ENCODE measurements around the gene CST4.

GRCh38 chr20:23641936-23642751 is 46.7 kb downstream of the CST4 start:
- TF ChIP-seq CTCF (IDR thresholded peaks at IDR 0.05; ENCODE audit: borderline replicate concordance, extremely low read depth, low read length, poor library complexity, severe bottlenecking): no peak
- TF ChIP-seq EZH2 (IDR thresholded peaks at IDR 0.05; ENCODE audit: borderline replicate concordance, low read depth, low read length, severe bottlenecking): no peak

Measured in DND-41 (cell line).